Measurements from ENCODE around the gene MALRD1.

- TF ChIP-seq POLR2A (IDR thresholded peaks at IDR 0.05; ENCODE audit: low read length) (no peak), GATA1 (IDR thresholded peaks at IDR 0.05; ENCODE audit: low read depth, low read length) (no peak)
Measured at GRCh38 chr10:19605806-19606205, 557.2 kb downstream of the MALRD1 start.

Measured in erythroblast (primary cell).